Liver (tissue), 3 donors: ENCODE results near the gene MRPS7.

Source experiments
- ATF3 ChIP-seq: IDR thresholded peaks from 2 replicates; pipeline ENCODE4 v1.6.1; 2016; ENCODE audit warnings: antibody characterized with exemption
- CTCF ChIP-seq: fragments of 150-350 bp; IDR thresholded peaks from 2 replicates; pipeline ENCODE4 v1.5.1; 2017; ENCODE audit warnings: improper control_type of control experiment, low read depth, low read length; ENCODE audit not compliant: missing input control
- EGR1 ChIP-seq, 2 donors: IDR thresholded peaks; 2 replicates each; pipeline ENCODE4 v1.6.1; 2016 to 2018; ENCODE audit warnings: antibody characterized with exemption in 2 of 2, low read depth in 2 of 2
- RAD21 ChIP-seq, 2 donors: IDR thresholded peaks; 2 replicates each; pipeline ENCODE4 v1.6.1; 2016; ENCODE audit warnings: antibody characterized with exemption in 2 of 2, mild to moderate bottlenecking in 2 of 2
- YY1 ChIP-seq: IDR thresholded peaks from 2 replicates; pipeline ENCODE4 v1.6.1; 2016; ENCODE audit warnings: antibody characterized with exemption, mild to moderate bottlenecking
- donor health status: healthy.
- donor health status: healthy.

GRCh38 chr17:75228305-75228704 lies 33.4 kb upstream of the MRPS7 start:
- TF ChIP-seq CTCF (peak; percentile 1), EGR1 (IDR thresholded peaks at IDR 0.05; ENCODE audit: low read depth in 2 of 2) (no peak), ATF3 (no peak), RAD21 (IDR thresholded peaks at IDR 0.05) (no peak), YY1 (no peak)
